HCEC 1CT (cell line): ENCODE measurements around the gene HELZ.
"Not testable (repeated sequence)": the region's sequence is repeated elsewhere in the genome, so short reads cannot be mapped to it uniquely, and the experiment has no call there.

Experiments
- DNase-seq: peaks from one replicate; pipeline ENCODE4 v3.0.0-alpha.2; 2017

The HELZ gene

DNA sequence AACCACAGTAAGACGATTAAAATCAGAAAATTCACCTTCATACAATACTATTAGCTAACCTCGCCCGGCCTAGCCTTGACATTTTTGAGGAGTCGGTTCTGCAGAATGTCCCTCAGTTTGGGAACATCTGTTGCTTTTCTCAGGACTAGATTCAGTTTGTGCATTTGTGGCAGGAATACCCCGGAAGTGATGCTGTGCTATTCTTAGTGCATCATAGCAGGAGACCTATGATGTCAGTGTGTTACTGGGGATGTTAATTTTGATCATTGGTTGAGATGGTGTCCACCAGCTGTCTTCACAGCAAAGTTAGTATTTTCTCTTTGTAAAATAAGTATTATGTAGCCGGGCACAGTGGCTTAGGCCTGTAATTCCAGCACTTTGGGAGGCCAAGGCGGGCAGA, 21.5 kb upstream of the HELZ start:
- DNase-seq, result no peak

DNA sequence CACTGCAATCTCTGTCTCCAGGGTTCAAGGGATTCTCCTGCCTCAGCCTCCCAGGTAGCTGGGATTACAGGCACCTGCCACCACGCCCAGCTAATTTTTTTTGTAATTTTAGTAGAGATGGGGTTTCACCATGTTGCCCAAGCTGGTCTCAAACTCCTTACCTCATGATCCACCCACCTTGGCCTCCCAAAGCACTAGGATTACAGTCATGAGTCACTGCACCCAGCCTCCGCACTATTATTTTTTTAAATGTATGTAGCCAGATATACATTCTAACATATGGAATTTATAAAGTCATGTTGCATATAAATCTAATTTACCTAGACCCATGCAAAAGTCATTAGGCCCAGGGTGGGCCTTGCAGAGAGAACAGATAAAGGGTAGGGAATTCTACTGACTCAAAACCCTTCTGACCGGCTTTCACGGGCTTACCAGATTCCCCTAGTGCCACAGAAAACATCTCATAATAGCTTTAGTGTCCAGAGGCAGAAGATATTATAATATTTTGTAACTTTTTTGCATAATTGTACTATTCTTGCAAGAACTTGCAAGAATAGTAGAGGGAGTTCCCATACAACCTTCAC, 20.5 kb upstream of the HELZ start:
- DNase-seq, result no peak

DNA sequence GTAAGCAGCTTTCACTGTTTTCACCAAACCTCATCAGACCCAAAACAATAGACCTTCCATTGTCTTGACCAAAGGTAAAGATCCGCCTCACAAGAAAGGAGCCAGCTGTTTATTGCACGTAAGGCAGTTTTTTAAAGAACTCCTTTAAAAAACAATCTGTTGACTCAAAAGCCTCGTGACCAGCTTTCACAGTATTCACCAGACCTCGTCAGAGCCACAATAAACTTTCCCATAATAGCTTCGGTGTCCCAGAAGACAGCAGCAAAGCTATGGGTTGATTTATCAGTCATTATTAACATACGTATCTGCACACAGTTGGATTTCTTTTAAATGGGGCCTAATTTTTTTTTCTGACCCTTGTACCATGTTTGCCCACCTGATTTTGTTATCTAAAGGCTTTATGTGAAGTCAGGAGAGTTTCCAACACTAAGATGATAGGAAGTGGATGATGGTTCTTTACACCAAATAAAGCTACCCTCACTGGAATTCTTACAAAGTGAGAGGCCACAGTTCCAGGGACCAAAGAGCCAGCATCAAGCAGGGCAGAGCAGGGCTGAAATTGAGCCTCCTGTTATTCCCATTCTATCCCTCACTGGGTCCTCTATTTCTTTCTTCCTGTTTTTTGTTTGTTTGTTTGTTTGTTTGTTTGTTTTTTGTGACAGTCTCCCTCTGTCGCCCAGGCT, 17.6 kb upstream of the HELZ start:
- DNase-seq, result no peak

DNA sequence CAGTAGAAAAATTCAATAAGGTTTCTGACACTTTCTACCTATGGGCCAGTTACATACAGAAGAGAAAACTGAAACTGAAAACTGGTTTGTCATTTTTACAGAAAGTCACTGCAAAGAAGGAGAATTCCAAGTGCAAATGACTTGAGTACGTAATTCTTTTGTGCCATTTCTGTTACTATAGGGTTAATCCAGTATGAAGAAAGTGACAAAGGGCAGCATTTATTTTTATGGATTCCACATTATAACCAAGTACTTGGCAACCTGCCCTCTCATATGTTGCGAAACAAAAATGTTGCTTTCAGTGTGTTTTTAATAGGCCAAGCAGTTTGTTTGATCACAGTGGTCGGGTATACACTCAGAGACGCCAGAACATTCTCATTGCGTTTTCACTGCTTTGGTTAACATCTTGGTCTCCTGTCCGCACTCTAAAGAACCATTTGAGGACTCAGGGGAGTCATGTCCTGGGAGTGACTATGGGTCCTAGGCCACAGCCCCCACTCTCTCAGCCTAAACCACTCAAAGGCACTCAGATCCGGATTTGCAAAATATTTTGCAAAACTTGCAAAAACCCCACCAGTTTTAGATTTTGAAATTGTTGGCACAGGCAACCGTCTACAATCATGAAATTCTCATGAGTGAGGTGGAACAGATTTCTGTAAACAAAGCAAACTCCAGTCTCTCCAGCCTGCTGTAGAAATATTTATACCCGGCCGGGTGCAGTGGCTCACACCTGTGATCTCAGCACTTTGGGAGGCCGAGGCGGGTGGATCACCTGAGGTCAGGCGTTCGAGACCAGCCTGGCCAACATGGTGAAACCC, 15.4 kb upstream of the HELZ start:
- DNase-seq, result peak; percentile 67

DNA sequence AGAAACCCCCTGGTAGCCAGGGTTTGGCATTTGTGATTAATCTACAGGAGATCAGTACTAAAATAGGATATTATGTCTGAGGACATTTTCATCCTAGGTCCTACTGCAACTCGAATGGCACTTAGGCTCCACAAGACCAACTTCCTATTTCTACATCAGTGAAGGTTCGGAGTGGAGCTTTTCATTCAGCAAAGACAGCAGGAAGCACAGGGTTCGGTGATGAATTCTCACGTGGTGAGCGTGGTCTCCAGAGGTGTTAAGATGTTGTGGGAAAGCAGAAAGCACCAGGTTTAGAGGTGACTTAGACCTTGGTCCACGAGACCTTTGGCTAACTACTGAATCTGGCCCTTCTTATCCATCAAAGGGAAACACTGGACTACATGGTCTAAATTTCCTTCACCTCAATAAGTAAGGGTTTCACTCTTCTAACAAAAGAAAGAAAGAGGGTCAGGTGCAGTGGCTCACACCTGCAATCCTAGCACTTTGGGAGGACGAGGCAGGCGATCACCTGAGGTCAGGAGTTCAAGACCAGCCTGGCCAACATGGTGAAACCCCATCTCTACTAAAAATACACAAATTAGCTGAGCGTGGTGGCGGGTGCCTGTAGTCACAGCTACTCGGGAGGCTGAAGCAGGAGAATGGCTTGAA, 13.9 kb upstream of the HELZ start:
- no peak for DNase-seq

DNA sequence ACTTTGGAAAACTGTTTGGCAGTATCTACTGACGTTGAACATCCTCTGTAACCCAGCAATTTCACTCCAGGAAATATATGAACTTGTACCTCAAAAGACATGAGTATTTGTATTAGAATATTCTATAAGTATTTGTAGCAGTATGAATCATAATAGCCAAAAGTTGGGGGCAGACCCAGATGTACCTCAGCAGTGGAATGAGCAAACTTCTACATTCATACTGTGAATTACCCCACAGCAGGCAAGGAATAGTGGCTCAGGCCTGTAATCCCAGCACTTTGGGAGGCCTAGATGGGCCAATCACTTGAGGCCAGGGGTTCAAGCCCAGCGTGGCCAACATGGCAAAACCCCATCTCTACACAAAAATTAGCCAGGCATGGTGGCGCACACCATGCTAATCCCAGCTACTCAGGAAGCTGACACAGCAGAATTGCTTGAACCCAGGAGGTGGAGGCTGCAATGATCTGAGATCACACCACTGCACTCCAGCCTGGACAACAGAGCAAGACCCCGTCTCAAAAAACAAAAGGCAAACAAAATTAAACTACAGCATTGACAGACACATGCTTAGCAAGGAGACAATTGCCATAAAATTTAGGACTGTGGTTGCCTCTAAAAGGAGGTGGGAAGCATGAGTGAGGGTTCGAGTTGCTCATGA, 11.2 kb upstream of the HELZ start:
- no peak for DNase-seq

DNA sequence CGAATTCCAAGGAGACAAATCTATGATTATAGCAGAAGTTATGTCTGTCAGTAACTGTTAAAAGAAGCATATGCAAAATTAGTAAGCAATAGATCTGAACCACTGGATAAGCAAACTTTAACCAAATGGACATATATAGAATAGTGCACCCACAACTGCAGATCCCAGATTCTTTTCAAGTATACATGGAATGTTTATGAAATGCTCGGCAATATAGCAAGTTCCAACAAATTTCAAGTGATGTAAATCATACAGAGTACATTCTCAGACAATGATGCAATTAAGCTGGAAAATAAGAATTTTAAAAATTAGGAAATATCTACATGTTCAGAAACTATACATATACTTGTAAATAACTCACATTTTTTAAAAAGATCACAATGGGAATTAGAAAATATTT, 8.4 kb upstream of the HELZ start:
- no peak for DNase-seq

DNA sequence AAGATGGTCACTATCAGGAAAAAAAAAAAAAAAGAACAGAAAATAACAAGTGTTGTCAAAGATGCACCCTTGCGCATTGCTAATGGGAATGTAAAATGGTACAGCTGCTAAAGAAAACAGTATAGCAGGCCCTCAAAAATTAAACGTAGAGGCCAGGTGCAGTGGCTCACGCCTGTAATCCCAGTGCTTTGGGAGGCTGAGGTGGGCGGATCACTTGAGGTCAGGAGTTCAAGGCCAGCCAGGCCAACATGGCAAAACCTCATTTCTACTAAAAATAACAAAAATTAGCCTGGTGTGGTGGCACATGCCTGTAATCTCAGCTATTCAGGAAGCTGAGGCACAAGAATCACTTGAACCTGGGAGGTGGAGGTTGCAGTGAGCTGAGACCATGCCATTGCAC, 6.6 kb upstream of the HELZ start:
- not testable (repeated sequence) for DNase-seq

DNA sequence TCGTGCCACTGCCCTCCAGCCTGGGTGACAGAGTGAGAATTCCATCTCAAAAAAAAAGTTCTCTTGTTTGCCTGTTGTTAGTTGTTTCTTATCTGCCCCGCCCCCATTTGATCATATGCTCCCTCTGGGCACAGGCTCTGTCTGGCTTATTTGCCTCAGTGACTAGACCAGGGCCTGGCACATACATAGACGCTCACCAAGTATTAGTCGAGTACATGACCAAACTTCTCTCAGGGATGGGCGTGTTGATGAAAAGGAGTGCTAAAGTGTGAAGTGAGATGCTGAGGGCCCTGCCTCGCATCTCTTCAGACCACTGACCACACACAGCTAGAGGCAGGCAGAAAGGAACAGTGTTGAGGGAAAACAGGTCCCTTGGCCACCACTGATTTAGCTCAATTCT, 3.3 kb upstream of the HELZ start:
- no peak for DNase-seq

DNA sequence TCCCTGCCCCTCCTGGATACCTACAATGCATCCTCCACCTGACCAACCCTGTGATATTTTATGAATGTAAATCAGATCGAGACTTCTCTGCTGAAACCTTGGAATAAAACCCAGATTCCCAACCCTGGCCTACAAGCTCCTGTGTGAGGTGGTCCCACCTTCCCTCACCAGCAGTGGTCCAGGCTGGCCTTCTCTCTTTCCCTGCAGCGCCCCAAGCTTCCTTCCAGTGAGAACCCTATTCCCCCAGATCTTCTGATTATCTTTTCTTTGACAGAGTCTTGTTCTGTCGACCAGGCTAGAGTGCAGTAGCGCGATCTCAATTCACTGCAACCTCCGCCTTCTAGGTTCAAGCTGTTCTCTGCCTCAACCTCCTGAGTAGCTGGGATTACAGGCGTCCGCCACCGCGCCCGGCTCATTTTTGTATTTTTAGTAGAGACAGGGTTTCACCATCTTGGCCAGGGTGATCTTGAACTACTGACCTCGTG, 2.5 kb upstream of the HELZ start:
- no peak for DNase-seq

DNA sequence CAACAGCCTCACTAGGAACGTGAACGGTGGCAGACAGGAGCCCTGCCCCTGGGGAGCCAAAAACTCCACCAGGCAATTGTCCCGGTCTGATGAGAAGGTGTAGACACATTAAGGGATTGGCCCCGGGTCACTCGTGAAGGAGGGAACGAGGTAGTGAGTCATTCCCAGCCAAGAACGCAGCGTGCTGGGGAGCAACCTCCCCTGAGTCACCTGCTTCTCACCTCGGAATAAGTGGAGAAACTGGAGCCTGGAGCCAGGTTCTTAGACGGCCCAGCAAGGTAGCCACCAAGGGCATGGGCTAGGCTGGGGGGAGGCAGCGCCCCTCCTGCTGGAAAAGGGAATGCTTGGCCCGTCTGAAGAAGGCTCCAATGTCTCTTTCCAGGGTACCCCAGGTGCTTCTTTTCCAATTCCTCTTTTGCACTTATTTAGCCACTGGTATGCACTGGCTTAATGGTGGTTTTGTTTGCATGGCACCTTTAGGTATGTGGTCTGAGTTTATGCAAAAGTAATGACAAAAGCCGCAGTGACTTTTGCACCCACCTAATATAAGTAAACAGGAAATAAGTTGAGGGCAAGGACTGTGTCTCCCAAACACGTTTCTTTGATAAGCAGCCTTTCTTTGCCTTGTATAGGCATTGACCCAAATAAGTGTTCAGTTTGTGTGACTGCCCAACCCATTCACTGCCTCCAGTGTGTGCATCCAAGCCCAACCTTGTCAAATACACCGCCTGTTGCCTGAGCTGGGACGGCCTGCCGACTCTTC, 1.8 kb upstream of the HELZ start:
- peak; percentile 29 for DNase-seq

DNA sequence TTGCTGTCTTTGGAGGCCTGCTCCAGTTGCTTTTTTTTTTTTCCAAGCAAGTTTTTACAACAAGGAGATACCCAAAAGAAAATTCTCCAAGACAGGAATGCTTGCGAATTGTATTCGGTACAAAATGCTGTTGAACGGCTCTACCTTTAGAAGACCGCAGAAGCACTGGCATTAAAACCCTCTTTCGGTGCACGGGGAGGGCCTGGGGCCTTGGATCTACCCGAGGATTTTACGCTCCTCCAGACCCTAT, 1.3 kb upstream of the HELZ start:
- DNase-seq, result no peak

DNA sequence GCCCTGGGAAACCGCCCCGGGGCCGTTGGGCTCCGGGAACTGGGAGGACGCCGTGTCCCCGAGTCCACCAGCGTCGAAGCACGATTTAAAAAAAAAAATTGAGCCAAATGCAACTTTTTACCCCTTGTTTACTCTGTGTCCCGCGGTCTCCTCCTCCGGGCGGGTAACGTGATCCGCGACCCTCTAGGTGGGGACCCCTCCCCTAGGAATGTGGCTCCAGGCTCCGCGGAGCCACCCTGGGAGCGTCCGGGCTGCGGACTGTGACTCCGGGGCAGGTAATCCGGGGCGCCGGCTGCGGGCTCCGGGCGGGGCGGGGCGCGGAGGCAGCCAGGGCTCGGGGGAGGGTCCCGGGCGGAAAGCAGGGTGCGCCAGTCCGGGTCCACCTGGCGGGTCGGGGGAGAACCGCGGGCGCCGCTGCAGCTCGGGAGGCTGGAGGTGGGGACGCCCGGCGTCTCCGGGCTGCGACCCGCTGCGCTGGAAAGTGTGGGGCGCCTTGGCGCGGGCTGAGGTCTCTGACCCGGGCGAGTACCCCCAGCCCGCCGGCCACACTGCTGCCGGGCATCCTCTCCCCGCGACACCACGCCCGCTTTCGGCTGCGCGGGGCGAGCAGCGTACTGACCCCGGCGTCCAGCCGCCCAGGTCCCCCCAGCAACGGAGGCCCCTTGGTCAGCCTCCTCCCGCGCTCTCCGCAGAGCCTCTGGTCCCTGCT, 852 bp upstream of the HELZ start:
- no peak for DNase-seq

DNA sequence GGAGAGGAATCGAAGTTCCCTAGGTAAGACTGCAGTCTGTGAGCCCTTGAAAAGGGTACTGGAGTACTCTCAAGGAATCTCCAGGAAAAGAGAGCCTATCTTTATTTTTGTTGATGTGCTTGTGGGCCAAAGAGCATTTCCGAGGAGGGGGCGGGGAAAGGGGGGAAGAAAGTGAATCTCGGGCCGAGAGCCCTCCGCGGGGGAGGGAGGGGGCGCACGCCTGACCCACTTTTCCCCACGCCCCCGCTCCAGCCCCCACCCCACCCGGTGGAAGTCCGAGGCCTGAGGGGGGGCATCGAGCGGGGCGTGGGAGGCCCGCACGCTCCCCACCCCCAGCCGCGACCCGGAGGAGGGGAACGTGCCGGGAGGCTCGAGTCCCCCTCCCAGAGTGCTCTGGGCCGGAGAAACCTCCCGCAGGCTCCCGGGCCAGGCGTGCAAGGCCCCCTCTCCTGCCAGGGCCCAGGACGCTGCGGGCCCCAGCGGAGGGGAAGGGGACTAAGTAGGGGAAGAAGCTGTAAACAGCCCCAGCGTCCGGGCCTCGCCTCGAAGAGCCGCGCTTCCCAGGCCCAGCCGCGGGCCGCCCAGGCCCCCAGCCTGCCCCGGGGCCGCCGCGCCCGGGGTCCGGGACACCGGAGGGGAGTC, 444 bp downstream of the HELZ start:
- DNase-seq, result no peak

DNA sequence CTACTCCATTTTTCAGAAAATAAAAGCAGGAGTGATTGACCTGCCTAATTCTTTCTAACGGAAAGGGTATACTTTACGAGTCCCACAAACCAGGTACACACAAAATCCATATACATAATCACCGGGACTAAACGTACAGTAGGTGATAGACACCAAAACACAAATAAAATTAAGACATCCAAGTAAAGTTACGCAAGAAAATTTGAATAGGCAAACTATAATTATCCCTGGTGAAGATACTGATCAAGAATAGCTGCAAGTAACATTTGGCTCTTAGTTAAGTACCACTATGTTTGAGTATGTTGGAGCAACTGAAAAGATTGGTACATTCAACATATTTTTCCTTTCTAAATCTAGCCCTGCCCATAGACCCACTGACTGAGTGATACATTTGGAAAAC, 1.7 kb downstream of the HELZ start:
- no peak for DNase-seq

DNA sequence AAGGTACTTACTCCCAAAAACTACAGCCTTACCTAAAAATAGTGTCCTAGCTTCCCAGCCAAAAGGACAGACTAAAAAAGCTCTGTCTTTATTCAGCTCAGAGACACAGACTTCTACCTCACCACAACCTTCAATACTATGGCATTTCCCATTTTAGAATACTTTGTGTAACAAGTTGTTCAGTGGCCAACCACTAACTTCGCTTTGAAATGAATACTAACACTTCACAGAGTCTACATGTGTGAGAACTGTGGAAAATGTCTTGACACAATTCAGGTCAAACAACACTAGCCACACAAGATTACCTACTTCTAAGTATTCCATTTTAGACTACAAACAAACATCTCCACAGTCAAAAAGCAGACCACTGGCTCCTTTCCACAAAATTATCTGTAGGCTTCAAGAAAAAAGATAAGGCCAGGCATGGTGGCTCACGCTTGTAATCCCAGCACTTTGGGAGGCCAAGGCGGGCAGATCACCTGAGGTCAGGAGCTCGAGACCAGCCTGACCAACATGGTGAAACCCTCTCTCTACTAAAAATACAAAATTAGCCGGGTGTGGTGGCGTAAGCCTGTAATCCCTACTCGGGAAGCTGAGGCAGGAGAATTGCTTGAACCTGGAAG, 3.2 kb downstream of the HELZ start:
- DNase-seq, result no peak

DNA sequence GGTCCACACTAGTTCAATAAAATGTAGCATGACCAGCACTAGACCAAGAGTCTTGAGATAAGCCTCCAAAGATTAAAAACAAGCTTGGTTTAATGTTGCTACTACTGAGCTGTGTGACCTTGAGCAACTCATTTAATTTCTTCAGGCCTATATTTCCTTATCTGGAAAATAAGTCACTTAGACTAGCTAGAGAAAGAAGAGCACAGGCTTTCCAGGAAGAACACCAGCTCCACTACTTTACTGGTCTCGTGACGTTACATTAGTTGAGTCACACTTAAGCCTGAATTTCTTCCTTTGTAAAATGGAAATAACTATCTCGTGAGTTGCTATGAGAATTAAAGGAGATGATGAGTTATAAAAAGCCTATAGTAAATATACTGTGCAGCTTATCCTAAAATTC, 5.4 kb downstream of the HELZ start:
- DNase-seq, result peak; percentile 83

DNA sequence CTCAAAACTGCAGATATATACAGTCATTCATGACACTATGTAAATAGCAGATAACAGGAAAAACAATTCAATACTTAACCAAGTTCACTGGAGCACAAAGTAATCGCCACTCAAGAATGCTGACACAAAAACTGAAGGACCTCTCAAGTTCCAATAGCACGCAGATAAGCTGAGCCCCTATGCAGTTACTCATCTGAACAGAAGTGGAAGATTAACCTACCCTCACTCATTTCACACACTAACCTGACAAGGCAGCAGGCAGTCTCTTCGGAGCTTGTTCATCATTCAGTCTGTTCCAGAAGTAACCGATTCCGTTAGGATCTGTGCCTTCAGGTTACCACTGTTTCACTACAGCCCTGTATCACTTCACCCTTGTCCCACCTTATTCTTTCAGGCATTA, 6.0 kb downstream of the HELZ start:
- DNase-seq, result no peak

DNA sequence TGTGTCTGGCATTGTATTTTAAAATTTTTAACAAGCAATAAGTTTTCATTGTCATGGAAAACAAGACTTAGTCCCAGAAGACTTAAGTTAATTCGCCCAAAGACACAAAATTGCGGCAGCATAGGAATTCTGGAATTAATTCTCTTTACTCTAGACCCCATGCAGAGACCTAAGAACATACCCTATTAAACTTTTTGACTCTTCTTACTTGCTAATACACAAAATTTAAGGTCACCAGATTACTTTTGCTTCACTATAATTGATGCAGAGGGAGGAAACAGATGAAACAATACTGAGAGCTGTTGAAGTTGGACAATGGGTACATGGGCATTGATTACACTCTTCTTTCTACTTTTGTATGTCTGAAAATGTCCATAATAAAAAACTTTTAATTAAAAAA, 12.6 kb downstream of the HELZ start:
- DNase-seq, result no peak

DNA sequence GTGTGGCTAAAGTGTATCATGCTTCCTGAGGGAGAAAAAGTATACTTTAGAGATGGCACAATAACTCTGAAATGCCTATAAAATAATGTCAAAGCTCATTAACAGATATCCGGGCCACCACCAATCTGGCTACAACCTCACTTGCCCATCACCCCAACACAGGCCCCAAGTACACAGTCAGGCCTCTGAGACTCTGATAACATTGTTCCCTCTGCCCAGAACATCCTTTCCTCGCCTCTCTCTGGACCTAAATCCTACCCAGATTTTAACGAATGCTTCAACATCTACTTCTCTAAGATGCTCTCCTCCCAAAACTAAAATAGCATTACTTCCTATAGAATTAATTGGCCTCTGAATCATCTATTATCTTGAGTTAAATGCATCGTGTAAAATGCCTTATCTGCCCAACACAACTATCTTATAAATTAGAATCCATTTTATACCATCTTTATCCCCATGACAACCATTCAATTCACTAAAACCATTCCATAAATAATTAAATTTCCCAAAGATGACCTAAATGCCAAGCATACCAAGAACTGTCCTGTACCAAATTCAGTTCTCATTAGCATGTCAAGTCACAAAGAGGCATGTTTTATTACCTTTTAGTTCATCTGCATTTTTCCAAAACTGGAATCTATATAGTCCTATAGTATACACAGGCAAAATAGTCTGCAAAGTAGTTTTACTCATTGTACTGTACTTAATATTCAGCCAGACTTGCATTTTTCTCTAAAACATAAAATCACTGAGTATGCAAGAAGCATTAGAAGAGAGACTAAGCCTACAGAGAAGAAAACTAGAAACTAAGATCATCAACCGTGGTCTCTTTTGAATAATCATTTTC, 15.7 kb downstream of the HELZ start:
- DNase-seq, result no peak
